ENCODE data around the gene C2orf49.
A peak's percentile ranks its signal among the peaks of the same experiment; 100 is the strongest.

Gene C2orf49

DNA sequence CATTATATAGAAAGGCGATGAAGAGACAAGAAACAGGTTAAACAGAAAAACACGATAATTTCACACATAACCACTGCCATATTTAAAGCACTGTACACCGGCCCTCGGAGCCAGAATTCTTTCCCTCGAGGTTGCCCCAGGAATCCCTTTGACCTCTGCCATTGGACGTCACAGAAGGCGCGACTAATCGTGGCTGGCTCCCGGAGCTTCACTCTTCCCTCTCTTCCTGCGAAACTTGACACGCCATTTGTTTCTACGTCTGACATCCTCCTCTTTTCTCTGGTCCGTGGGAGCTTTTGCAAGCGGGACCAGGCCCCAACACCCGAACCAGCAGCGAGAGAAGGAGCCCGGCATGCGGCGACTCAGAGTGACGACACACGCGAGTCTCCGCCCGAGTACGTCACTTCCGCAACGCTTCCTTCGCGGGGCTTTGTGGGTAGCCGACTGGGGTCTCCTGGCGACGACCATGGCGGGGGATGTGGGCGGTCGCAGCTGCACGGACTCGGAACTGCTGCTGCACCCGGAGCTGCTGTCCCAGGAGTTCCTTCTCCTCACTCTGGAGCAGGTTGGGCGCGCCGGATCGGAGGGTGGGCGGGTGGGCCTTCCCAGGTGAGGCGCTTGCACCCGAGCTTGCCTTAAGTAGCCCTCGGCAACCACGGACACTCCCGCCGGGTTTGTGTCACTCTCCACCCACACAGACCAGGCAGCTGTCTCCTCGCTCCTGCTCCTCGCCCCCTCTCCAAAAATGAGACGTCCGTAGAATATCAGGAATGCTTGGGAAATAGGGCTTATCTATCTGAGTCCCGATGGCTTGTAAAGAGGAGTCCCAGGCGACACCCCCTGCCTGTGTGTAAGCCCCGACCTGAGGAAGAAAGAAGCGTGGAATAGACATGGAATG is at the start of gene C2orf49:
Gene C2orf49, plus strand, starts transcription at position 419 of the 898 bp plus-strand sequence. Its CDS starts 48 bp downstream, at position 467.
- DNase-seq, result peak; percentile 84

DNA sequence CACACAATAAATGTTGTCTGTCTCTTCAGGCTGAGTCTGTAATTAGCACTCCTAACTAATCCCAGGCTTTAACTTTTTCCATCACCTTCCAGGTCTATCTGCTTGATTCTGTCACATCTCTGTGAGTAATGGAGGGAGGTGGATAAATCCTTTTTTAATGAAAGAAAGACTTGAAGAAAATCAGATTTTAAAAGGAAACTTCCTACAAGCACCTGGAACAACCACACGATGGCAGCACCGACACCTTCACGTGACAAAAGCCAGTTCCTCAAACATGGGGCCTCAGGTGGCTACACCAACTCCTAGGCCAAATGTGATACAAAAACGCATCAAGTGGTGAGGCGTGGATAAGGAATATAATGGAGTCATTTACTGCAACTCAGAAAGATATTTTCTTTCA is 49.6 kb upstream of the C2orf49 start:
- DNase-seq, result no peak

DNA sequence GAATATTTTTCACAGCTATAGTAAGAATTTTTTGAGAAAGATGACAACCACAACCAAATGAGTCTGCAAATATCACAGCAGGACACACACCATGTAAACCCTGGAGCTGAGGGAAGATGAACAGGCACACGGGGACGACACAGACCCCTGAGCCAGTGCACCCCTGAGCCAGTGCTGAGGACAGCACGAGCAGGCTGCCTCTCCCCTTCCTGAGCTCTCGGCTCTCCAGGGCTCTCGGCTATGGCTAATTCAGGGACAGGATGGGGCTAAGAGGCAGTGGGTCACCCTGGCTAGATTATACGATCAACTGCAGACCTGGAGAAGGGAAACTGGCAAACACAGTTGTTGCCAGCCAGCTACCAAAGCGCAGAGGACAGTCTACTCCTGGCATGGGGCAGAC is 49.2 kb upstream of the C2orf49 start:
- DNase-seq, result no peak

DNA sequence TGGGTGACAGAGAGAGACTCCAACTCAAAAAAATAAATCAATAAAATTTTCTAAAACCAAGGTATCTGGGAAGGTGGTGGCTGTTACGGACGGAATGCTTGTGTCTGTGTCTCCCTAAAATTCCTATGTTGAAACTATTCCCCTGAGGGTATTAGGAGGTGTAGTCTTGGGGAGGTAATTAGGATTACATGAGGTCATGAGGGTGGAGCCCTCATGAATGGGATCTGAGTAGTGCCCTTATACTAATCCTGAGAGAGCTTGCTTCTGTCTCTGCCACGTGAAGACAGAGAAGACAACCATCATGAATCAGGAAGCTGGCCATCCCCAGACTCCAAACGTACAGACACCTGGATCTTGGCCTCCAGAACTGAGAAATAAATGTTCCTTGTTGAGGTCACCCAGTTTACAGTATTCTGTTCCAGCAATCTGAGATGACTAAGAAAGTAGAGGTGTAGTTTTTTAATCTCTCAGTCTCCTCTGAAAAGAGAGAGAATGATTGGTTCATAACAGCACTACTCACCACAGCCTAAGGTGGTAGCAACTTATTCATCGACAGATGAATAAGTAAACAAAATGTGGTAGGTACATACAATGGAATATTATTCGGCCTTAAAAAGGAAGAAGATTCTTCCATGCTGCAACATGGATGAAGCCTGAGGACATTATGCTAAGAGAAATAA is 46.2 kb upstream of the C2orf49 start:
- no peak for DNase-seq

DNA sequence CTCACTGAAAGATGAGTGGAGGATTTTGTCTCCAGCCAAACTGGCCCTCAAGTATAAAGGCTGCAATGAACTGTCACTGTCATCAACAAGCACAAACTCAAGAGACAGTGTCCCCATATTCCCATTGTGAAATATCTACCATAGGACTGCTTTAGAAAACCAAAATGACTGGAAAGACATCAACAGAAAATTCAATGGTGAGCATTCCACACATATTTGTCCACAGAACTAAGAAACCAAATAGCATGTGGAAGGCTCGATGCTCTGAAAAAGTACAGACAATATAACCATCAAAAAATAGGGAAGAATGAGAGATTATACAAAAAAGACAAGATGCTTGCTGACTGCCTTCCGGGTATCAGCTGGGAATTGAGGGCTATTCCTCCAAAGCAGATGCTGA is 45.4 kb upstream of the C2orf49 start:
- no peak for DNase-seq

DNA sequence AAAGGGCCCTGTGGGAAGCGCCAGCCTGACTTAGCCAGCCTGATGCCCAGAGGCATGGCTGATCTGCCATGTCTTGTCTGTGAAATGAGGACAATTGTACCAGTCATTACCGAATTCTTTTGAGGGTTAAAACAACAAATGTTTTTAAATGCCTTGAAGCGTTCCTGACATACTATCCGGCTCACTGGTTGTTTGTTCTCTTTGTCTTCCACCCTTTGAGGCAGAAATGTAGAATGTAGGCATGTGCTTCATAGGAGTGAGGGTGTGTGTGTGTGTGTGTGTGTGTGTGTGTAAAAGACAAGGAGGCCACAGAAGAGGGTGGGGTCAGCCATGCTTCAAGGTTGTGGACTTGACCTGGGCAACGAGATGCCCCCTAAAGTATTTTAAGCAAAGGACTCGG is 43.3 kb upstream of the C2orf49 start:
- DNase-seq, result no peak

DNA sequence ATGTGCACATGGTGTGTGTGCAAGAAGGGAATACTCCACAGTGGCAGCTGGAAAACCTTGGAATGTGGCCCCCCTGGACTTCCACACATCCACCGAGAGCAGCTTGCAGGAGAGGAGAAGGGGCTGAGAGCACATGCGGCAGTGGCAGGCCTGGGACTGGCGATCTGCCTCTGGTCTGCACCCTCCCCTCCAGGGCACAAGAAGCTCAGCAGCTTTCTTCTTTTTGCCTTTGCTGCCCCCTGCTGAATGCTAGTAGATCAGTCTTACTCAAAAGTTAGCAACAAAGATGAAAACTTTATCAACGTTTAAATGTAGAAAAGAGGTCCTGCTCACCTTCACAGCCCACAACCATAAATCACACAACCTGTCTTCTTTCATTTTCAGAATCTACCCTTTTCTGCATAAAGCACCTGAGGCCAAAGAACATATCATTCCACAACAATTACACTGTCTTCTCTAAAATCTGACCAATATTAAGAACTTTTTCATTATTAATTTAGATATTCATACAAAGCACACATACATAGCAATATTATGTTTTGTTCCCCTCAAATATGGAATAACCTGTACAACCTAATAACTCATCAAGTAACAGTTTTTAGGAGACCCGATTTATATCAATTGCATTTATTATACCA is 42.4 kb upstream of the C2orf49 start:
- DNase-seq, result no peak

DNA sequence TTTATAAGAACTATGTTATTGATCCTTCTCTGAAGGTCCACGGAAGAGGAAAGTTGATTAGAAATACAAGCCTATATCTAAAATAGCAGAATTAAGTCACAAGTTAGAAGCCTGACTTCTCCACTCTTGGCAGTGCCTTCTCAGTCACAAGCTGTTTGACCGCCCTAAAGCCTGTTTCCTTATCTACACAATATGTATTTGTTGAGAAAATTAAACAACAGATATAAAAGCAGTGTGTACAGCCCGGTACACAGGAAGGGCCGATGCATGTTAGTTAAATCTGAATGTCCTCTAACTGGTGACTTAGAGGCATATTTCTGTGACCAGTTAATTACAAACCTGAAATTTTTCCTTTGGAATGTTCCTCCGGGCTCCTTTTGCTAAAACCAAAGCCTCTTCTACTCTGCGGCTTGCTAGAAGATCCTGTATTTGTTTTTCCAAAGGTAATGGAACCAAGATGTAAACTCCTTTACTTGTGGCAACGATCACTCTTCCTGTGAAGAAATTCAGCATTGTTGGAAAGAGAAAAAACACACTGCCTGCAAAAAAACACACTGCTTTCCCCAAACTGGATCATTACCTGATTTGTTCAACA is 41.2 kb upstream of the C2orf49 start:
- no peak for DNase-seq

DNA sequence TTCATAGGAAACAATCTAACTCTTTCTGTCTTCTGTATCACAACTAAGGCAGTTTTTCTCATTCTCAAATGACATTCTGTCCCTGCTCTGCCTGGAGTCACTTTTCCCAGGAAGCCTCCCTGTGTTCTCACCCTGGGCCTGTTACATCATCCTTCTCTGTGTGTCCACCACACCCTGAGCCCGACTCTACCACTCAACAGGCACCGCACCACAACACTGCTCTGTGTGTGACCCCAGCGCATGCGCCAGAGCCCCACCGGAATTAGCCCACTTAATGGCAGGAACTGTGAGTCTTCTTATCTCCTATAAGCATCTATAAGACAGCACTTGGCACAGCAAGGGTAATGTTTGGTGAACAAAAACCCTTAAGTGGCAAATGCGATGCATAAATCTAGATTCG is 40.1 kb upstream of the C2orf49 start:
- no peak for DNase-seq

DNA sequence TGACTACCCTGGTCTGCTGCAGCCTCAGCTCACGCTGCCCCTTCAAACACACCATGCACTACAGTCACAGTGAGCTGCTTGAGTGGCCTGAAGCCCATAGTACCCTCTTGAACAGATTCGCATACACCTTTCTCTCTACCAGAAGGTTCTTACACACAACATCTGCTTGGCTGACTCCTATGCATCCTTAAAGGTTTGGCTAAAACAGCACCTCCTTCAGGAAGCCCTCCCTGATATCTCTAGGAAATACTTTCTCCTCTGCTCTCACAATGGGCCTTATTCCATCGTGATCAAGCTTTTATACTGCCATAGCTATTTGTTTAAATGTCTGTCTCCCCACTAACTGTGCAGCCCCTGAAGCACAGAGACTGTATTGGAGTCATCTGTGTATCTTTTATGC is 39.3 kb upstream of the C2orf49 start:
- no peak for DNase-seq

DNA sequence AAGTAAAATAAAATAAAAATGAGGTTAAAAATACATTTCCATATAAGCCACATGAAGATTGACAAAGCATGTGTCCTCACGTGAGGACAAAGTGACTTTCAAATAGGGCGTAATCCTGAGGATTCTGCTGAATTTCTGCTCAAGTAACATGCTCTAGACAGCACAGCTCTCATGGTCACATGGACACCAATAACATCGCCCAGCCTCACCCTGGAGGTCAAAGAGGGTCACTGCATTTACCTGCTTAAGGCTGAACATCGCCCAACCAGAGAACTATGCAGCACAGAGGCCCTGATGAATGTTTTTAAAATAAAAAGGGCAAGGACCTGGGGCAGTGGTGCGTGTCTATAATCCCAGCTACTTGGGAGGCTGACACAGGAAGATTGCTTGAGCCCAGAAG is 38.0 kb upstream of the C2orf49 start:
- DNase-seq, result no peak

DNA sequence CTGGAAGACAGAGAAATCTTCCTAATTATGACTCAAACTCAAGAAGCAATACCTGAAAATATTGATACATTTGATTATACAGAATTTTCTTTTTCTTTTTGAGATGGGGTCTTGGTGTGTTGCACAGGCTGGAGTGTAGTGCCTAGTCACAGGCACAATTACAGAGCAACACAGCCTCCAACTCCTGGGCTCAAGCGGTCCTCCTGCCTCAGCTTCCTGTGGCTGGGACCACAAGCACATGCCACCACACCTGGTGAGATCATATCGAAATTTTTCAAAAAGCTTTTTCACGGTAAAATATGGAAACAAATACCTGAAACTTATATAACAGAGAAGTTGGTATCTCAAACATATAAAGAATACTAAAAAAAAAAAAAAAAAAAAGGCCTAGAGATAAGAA is 35.7 kb upstream of the C2orf49 start:
- no peak for DNase-seq

DNA sequence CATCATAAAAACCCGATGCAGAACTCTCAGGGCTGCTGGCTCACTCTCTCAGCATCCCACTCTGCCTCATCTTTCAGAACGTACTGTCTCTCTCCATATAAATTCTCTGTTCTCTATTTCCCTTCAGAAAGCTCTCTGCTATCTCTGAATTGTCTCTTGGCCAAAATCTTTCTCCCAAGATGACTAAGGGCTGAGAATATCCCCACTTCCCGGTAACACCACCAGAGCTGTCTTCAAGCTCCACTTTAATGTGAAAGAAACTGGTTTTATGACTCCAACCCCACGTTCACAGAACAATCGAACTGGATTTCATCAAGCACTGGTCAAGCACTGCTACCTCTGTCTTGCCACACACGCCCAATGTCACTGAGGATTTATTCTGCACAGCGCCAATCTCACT is 30.2 kb upstream of the C2orf49 start:
- DNase-seq, result no peak

DNA sequence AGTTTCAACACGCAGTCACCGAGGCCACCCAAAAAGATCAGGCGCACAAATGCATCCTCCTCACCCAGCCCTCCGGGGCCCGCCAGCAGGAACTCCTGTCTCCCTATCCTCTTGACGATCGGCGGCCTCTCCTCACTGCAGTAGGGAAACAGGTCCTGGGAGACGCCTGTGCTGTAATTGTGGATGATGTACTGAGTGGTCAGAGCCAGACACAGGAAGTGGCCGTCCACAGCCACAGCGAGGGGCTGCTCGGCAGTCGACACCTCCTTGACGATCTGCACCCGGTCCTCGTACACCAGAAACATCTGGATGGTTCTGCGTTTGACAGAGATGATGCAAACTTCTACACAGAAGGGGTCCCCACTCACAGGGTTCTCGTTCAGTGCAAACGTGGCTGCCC is 29.8 kb upstream of the C2orf49 start:
- DNase-seq, result no peak

DNA sequence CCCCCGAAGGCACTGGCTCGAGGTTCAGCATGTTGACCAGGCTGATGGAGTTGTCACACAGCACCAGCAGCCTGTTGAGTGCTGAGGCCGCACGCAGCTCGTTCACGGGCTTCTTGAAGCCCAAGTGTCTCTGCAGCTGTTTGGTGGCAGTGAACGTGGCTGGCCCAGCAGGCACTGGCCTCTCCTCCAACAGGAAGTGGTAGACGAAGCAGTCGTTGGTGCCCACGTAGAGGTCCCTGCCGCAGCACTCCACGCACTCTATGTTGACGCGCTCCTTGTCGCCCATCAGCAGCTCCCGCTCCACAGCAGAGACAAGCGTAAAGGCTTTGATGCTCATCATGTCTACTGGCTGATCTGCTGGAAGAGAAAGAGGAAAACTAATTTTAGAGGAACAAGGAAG is 29.4 kb upstream of the C2orf49 start:
- DNase-seq, result no peak

DNA sequence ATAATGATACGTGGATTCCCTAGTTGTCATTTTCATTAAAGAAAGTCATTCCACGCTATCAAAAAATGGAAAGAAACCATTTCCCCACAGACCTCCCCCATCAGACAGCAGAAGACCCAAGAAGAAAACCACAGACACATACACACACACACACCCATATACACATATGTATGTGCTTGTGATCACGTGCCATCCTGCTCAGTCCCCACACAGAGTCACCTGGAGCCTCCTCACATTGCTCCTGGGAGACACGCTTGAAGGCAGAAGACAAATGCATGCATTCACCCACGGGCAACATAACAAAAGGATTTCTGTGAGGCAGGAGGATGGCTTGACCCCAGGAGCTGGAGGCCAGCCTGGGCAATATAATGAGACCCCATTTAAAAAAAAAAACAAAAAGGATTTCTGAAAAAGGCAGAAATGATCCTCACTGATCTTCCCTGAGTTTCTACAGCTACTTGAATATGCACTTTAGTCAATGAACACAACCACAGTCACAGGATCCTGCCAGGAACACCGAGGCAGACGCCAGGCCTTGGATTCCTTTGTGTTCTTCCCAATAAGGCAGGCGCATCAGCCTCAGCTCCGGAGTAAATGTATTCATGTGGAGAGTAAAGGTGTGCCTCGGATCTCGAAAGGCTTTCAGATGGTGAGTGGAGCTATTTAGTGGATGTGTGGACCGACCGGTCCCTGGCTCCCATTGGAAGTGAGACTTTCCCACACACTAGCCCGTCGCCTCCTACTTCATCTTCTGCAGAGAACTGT is 28.8 kb upstream of the C2orf49 start:
- no peak for DNase-seq

DNA sequence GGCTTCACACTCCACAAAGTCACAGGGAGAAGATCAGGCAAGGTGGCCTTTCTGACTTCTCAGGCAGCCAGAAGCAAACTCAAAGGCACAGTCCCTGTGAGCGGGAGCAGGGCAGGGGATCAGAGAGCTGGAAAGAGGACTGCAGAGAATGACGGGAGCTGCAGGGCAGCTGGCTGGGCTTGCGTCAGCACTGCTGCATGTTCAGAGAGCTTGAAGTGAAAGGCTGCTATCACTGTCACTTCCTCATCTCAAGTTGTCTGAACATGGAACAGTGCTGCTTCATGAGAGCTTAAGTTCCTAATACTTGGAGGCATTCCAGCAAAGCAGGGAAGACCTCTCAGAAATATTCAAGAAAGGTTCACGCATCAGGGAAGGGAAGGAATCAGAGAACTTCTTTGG is 28.2 kb upstream of the C2orf49 start:
- DNase-seq, result no peak

DNA sequence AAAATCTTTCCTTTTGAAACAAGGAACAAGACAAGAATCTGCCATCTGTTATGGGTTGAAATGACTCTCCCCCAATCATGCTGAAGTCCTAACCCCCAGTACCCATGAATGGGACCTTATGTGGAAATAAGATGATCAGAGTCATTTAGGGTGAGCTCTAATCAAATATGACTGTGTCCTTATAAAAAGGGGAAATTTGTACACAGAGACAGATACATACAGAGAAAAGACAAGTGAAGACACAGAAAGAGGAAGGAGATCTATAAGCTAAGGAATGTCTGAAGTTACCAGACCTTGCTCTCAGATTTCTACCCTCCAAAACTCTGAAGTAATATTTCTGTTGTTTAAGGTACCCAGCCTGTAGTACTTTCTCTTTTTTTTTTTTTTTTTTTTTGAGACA is 23.5 kb upstream of the C2orf49 start:
- DNase-seq, result no peak

DNA sequence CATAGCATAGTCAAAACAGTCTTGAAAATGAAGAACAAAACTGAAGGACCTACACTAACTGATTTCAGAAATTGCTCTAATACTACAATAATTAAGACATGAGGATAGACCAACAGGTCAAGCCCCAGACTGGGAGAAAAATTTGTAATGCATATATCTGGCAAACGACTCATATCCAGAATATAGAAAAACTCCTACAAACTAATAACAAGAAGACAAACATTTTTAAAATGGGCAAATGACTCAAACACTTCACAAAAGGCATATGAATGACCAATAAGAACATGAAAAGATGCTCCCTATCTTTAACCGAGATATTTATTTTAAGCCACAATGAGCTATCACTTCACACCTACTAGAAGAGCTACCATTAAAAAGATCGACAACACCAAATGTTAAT is 22.0 kb upstream of the C2orf49 start:
- DNase-seq, result no peak

DNA sequence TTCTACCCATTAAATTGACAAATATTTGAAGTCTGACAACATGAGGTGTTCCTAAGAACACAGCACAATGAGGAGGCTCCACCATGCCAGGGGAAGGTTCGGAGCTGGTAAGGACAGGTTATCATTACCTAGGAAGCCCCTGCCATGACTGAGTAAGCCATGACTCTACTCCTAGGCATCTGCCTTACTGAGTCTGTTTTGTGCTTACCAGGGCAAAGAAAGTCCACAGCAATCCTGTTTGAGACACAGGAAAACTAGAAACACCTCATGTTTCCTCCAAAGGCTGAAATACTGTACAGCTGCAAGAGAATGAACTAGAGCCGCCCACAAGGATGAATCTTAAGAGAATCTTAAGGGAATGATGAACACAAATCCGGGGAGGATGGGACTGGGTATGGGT is 19.4 kb upstream of the C2orf49 start:
- no peak for DNase-seq

DNA sequence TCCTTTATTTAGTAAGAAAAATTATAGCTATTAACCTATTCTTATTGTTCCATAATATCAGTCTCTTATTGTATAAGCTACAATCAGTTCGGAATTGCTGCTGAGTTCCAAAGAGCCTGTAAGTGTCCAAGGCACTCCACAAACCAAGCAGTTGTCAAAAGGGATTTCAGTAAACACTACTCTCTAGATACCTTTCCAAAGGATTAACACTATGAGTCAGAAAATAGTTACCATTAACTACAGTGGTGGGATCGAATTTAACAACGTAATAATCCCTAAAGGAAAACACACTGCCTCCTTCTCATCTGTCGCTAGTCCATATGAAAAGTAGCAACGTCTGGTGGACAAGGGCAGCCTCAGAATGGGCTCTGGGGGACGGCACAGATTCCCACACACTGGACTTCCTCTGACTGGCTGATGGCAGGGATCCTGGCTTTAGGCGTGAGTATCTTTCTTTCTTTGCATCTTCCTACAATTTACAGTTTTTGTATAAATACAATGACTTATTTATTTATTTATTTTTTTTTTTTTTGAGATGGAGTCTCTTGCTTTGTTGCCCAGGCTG is 16.6 kb upstream of the C2orf49 start:
- no peak for DNase-seq

DNA sequence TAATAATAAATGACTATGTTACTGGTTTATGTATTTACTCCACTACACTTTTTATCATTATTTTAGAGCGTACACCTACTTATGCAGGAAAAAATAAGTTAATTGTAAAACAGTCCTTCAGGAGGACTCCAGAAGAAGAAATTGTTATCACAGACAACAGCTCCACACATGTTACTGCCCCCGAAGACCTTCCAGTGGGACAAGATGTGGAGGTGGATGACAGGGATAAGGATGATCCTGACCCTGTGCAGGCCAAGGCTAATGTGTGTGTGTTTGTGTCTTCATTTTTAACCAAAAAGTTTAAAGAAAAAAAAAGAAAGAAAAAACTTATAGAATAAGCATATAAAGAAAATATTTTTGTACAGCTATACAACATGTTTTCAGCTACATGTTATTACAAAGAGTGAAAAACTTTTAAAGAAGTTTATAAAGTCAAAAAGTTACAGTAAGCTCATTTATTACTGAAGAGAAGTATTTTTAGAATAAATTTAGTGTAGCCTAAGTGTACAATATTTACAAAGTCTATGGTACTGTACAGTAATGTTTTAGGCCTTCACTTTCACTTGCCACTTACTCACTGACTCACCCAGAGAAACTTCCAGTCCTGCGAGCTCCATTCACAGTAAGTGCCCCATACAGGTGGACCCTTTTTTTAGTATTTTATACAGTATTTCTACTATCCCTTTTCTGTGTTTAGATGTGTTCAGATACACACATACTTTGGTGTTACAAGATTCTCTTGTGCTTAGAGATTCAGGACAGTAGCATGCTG is 15.3 kb upstream of the C2orf49 start:
- no peak for DNase-seq
